GM21367 (cell line): Measurements from ENCODE around the gene HTRA3.

Source experiments
- ATAC-seq: cut with Tn5 transposase; IDR thresholded peaks from one replicate; pipeline ENCODE4 v1.9.1; 2021; ENCODE audit not compliant: unreplicated experiment

HTRA3 gene

DNA sequence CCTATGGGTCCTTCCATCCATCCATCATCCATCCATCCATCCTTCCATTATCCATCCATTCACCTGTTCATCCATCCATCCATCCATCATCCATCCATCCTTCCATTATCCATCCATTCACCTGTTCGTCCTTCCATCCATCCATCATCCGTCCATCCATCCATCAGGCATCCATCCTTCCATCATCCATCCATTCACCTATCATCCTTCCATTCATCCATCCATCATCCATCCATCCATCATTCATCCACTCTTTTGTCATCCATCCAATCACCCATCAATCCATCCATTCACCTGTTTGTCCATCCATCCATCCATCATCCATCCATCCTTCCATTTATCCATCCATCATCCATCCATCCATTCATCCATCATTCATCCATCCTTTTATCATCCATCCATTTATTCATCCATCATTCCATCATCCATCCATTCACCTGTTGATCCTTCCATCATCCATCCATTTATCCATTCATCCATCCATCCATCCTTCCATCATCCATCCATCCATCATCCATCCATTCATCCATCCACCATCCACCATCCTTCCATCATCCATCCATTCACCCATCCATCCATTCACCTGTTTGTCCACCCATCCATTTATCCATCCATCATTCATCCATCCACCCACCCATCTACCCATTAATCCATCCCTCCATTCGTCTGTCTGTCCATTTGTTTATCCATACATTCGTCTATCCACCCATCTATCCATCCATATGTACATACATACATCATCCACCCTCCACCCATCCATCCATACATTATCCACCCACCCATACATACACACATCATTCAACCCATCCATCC is 35.7 kb upstream of the HTRA3 start:
- no peak for ATAC-seq

DNA sequence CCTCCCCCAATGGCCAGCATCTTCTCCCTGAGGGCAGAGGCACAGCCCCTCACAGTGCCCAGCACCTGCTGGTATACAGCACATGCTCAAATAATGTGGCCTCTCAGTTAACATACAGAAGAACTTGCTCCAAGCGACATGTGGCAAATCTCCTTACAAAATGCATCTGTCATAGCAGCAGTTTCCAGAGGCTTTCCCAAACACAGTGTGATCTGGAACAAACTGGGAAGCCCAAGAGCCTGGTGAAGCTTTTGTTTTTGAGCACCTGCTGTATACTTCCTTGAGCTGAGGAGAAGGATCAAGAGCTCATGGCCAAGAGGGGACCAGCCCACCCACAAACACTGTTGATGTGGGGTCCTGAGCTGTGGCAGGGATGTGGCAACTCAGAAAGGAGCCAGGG is 34.8 kb upstream of the HTRA3 start:
- ATAC-seq, result no peak

DNA sequence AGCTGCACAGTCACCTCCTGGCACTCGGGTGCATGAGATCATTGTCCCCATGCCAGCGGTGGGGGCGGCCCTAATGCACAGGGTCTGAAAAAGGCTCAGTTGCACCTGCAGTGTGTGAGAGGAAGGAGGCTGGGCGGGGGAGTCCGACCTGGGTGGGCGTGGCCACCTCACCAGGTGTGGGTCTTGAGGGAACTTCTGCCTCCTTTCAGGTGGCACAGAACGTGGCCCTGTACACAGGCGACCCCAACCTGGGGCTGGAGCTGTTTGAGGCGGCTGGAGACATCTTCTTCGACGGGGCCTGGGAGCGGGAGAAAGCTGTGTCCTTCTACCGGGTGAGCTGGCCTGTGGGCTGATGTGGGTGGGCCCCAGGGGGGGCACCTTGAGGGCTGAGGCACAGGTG is 34.3 kb upstream of the HTRA3 start:
- no peak for ATAC-seq

DNA sequence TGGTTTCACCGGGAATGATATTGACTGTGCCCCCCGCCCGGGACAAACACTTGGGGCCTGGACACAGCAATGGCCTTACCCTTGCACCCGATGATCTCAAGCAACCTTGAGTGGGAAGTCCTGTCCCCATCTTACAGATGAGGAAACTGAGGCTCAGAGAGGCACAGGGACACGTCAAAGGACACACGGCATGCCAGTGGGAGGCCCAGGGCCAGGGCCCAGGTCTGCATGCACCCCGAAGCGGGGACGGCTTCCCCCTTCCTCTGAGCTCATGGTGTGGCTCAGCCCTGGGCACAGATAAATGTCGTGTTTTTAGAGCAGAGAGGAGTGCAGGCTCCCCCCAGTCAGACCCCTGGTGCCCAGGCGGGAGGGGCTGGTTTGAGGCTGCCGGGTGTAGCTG is 33.9 kb upstream of the HTRA3 start:
- ATAC-seq, result no peak

DNA sequence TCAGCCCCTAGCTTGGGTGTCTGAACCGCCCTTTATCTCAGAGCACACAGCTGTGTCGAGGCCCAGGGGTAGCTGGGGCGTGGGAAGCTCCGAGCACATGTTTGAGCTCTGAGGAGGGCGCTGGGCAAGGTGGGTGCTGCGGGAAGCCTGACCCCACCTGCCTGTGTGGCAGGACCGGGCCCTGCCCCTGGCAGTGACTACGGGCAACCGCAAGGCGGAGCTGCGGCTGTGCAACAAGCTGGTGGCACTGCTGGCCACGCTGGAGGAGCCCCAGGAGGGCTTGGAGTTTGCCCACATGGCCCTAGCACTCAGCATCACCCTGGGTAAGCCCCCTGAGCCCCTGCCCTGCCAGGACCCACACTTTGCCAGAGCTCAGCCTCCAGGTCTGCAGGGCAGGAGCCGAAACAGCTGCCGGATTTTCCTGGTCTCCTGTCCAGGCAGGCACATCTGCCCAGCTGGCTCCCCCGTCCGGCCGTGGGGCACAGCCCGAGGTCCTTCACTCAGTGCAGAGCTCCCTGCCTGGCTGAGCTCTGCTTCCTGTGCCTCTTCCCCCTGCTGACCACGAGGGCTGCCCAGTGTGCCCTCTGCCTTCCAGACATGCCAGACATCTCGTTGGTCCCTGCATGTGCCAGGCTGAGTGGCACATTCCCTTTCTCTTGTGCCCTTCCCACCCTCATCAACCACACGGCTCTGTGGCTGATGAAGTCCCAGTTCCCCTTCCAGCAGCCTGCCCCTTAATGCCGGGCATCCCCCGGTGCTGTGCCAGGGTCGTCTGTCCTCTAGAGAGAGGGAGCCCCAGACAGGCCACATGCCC is 33.2 kb upstream of the HTRA3 start:
- no peak for ATAC-seq

DNA sequence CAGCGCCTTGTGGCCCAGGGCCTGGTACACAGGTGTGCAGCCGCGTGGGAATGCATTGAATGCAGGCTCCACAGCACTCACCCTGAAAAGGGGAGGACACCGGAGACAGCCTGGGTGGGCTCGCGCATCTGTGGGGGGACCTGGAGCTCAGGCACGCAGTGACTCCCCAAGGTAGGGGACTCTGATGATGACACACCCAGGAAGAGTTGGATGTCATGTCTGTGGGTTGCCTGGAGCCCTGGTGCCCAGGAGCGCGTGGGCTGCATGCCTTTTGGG is 32.7 kb upstream of the HTRA3 start:
- ATAC-seq, result no peak

DNA sequence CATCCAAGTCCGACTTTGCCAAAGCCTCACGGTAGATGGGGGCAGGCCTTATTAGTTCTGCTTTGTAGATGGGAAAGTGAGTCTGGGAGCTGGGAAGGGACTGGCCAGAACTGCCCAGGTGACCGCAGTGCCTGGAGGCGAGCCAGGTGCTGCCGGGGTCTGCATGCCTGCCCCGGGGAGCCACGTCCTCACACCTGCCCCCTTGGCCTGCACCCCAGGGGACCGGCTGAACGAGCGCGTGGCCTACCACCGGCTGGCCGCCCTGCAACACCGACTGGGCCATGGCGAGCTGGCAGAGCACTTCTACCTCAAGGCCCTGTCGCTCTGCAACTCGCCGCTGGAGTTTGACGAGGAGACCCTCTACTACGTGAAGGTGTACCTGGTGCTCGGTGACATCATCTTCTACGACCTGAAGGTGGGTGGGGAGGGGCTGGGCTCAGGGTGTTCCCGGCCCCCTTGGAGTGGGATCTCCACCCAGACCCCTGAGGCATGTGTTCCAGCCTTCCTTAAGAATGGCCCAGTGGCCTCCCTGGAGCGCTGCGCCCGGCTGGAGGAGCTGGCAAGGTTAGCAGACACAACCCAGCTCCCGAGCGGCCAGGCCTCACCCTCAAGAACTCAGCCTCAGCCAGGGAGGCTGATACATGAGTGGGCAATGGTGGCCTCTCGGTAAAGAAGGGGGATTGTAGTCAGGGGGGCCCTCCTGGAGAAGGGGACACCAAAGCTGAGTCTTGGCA is 32.1 kb upstream of the HTRA3 start:
- no peak for ATAC-seq

DNA sequence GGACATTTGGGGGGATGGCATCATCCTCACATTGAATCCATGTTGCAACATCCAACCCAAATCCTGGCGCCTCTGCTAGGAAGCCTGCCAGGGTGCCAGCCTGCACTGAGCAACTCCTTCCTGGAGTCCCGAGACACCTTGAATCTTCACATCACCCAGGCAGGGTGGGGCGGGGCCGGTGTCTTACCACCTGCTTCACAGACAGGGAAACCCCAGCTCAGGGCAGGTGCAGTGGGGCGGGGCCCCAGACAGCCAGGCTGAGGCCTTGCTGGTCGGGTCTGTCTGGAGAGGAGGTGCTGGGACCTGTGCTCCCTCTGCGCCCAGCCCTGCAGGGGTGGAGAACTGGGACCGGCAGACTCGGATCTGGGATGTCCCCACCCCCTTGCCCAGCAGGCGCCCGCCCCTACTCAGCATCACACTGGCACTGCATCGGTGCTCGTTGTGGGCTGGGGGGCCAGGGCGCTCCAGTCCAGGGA is 31.5 kb upstream of the HTRA3 start:
- no peak for ATAC-seq

DNA sequence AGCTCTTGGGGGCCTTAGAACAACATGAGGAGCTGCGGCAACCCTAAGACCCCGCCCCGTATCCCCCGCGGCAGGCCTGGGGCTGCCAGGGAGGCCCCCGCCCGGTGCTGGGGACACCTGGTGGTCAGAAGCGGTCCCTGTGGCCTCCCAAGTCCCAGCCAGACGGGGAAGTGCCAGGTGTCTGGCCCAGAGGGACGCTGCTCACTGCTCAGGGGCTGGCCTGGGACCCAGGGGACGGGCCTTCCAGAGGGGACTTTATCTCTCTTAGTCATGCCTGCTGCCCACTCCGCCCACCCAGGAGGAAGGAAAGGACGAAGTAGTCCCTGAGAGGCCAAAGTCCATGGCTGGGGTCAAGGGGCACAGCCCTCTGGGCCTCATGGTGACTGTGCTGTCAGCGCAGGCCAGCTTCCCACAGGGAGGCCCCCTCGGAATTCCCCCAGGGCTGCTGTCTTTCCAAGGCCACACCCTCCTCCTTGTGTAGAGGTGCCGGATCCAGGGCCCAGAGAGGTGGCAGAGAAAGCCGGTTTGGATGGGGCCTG is 31.0 kb upstream of the HTRA3 start:
- no peak for ATAC-seq

DNA sequence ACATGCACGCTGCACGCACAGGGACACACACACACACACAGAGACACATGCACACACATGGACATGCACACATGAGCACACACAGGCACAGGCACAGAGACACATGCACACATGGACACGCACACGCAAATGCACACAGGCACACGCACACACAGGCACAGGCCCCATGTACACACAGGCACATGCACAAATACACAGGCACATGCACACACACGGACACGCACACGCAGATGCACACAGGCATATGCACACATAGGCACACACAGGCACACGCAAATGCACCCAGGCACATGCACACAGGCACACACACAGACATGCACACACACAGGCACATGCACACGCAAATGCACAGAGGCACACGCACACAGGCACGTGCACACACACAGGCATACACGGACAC is 30.3 kb upstream of the HTRA3 start:
- ATAC-seq, result no peak

DNA sequence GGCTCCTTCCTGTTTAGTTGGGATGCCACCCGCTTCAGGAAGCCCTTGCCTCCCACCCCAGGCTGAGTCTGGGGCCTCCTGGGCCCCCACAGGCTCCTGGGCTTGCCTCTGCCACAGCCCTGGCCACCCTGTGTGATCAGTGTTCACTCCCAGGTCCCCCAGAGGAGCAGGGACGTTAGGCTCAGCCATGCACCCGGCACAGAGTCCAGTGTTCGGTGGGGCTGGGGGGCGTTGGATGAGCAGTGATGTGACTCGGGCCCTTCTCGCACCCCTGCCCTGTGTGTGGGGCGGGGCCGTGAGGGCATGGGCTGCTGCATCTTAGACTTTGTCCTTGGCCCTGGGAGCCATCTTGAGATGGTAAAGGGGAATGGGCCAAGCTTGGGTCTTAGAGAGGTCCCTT is 29.9 kb upstream of the HTRA3 start:
- no peak for ATAC-seq

DNA sequence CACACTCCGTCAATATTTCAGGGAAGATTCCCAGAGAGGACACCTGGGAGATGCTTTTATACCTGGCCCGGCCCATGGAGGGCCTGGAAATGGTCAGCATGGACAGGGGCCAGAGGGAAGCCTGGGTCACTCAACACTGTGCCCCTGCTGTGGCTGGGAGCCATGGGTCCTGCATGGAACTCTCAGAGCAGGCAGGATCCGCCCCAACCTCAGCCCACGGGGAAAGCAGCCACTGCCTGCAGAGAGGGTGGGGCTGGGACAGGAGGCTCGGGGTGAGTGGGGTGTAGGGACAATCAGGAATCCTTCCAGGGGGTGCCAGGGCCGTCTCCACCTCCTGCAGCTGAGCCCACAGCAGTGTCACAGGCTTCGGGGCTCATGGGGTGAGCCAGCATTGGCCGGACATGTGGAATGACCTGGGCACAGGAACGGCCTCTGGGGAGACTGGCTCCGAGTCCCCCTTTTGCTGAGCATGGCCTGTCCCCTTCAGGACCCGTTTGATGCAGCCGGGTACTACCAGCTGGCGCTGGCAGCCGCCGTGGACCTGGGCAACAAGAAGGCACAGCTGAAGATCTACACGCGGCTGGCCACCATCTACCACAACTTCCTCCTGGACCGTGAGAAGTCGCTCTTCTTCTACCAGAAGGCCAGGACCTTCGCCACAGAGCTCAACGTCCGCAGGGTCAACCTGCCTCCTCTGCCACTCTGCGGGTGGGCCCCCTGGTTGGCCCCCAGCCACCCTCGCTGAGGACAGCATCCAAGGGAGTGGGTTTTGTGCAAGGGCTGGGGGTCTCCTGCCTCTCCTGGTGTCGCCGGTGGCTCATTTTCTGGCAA is 29.1 kb upstream of the HTRA3 start:
- ATAC-seq, result no peak

DNA sequence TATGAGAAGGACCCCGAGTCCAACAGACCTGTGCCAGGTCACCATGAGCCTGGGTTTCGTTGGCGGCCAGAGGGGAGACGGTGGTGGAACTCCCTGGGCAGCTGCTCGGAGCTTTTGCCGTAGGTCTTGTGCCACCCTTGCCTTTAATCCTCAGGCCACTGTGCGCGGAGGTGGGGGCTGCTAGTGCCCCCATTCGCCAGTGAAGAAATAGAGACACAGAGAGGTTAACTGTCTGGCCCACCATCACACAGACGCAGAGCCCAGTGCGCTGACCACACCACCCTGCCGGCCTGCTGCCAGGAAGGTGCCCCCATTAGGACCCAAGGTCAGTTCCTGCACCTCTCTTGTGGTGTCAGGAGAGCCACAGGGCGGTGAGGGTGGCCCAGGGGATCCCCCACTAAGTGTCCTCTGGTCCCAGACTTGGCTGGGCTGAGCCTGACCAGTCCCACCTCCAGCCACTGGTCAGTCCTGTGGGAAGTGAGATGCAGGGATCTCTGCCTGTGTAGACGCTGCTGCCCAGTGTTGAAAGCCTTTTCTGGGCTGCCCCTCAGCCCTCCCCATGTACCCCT is 28.3 kb upstream of the HTRA3 start:
- no peak for ATAC-seq

DNA sequence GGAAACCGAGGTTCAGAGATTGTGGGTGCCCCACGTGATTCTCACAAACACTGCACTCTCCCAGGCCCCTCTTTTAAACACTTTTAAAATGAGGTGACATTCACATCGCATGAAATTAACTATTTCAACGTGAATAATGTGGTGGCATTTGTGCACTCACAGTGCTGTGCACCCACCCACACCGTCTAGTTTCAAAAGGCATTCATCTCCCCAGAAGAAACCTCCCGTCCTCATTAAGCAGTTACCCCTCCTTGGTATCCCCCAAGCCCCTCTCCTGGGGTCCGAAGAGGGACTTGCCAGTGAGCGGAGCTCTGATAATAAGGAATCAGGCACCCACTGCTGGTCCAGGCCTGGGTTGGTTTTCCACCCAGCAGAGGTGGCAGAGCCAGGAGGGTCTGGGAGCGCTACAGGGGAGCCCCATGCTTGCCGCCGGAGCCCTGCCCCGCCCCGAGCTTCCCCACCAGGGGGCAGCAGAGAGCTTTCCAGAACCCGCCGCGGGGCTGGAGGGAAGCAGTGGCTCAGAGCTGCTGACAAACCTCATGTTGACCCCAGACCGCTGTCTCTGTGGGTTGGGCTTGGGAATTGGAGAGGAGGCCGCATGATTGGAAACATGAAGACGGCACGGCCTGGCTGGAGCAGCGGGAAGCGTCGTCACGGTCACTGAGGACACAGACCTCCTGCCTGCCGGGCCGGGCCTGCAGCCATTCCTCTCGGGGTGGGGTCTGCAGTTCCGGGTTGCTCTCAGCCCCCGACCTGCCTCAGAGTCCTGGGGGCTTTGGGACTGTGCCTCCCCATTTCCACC is 27.5 kb upstream of the HTRA3 start:
- no peak for ATAC-seq

DNA sequence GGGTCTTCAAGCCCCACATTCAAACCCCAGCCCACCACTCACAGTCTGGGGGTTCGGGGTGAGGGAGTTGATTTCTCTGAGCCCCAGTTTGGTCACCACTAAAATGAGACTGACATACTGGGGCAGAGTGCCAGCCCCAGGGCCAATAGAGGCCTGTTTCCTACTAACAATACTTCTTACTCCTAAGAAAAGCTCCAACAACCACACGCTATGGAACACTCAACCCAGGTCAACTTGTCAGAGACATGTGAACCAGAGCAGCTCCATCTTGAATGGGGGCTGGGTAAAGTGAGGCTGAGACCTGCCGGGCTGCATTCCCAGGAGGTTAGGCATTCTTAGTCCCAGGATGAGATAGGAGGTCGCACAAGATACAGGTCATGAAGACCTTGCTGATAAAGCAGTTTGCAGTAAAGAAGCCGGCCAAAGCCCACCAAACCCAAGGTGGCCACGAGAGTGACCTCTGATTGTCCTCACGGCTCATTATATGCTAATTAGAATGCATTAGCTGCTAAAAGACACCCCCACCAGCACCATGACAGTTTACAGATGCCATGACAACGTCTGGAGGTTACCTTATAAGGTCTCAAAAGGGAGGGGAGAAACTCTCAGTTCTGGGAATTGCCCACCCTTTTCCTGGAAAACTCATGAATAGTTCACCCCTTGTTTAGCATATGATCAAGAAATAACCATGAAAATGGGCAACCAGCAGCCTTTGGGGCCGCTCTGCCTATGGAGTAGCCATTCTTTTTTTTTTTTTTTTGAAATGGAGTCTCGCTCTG is 26.6 kb upstream of the HTRA3 start:
- ATAC-seq, result no peak

DNA sequence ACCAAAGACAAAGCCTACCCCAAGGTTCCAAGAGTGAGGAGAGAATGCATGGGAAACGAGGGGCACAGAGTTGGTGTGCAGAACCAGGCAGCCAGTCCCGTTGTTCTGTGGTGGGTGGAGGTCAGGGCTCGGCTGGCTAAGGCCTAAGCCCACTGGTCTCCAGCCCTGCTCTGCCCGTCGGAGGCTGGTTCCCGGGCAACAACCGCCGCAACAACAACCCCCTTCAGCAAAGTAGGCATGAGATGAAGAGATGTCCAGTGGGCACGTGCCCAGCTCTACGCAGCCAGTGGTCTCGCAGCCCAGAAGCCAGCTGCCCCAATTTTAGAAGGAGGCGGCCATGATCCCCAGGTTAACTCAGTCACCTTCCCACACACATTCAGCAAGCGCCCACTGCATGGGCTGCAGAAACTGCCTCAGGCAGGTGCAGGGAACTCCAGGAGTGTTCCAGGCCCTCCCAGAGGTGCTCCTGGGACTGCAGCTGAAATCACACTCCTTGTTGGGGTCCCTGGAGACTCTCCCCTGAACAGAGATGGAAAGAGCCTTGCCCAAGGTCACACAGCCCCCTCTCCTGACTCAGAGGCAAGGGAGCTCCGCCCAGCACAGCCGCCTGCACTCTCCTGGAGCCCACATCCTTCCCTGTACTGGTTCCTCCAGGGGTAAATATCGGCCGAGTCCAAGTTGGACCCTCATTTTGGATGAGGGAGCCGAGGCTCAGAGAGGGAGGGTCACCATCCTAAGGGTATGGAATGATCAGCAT is 25.4 kb upstream of the HTRA3 start:
- no peak for ATAC-seq

DNA sequence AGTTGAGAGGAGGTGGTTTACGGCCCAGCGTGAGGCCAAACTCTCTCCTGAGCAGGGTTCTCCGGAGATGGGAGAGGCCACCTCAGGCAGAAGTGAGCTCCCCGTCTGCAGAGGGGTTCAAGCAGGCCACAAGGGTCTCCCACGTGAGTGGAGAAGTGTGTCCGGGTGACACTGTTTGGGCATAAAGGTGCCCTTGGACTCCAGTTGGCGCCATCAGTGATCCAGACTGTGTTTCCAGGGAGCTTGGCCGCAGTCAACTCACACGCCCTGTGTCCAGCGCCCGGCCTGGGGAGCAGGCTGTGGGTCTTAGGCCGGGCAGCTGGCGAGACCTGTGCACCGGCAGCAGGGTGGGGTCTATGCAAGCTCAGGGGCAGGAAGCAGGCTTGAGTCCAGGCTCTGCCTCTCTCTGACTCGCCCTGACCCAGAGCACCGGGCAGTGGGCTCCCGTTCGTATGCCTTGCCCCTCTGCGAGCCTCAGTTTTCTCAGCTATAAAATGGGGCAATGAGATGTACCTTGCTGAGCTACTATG is 24.6 kb upstream of the HTRA3 start:
- no peak for ATAC-seq
